IPS-15b (cell line): ENCODE results near the gene EPX.
"Not testable (repeated sequence)": the region's sequence is repeated elsewhere in the genome, so short reads cannot be mapped to it uniquely, and the experiment has no call there.

ENCODE experiments used
- H3K27me3 ChIP-seq: one replicate; pipeline ENCODE4 v1.6.1; 2013; ENCODE audit warnings: low read length; ENCODE audit not compliant: control insufficient read depth, insufficient read depth
- H3K36me3 ChIP-seq: one replicate; pipeline ENCODE4 v1.6.1; 2013; ENCODE audit warnings: low read length; ENCODE audit not compliant: control insufficient read depth, insufficient read depth
- H3K4me1 ChIP-seq: one replicate; pipeline ENCODE4 v1.6.1; 2013; ENCODE audit warnings: mild to moderate bottlenecking, low read length; ENCODE audit not compliant: control insufficient read depth, insufficient read depth
- H3K4me3 ChIP-seq: one replicate; pipeline ENCODE4 v1.5.1; 2013; ENCODE audit warnings: low read depth, low read length
- H3K9ac ChIP-seq: one replicate; pipeline ENCODE4 v1.6.1; 2013; ENCODE audit warnings: low read depth, mild to moderate bottlenecking, low read length
- H3K9me3 ChIP-seq: one replicate; pipeline ENCODE4 v1.6.1; 2013; ENCODE audit warnings: mild to moderate bottlenecking, low read length; ENCODE audit not compliant: control insufficient read depth, insufficient read depth

EPX gene, protein sequence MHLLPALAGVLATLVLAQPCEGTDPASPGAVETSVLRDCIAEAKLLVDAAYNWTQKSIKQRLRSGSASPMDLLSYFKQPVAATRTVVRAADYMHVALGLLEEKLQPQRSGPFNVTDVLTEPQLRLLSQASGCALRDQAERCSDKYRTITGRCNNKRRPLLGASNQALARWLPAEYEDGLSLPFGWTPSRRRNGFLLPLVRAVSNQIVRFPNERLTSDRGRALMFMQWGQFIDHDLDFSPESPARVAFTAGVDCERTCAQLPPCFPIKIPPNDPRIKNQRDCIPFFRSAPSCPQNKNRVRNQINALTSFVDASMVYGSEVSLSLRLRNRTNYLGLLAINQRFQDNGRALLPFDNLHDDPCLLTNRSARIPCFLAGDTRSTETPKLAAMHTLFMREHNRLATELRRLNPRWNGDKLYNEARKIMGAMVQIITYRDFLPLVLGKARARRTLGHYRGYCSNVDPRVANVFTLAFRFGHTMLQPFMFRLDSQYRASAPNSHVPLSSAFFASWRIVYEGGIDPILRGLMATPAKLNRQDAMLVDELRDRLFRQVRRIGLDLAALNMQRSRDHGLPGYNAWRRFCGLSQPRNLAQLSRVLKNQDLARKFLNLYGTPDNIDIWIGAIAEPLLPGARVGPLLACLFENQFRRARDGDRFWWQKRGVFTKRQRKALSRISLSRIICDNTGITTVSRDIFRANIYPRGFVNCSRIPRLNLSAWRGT

DNA sequence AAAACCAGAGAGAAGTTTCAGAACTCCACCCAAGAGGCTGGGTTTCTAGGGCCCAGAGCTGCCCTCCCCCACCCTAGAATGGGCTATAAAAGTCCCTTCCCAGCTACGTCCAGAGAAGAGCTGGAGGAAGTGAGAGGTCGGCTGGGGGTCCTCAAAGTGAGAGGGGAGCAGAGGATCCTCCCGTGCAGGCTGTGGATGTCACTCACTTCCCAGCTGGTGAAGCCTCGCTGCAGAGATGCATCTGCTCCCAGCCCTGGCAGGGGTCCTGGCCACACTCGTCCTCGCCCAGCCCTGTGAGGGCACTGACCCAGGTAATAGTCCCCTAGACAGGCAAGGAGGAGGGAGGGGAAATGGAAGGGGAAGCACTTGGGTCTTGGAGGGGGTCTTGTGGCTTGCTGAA, at the start of gene EPX:
TSS of gene EPX (plus strand) at position 115 of the 400 bp plus-strand sequence. CDS start at position 236, 121 bp downstream.
- H3K4me1 ChIP-seq = no peaks in the 10 kb centered on the region
- no peak within 1 kb of the TSS for H3K4me3 ChIP-seq
- peaks cover 5% of the 10 kb centered on the region for H3K27me3 ChIP-seq
- no peak within 1 kb of the TSS for H3K9ac ChIP-seq
- H3K9me3 ChIP-seq = no peaks in the 10 kb centered on the region
- H3K36me3 ChIP-seq = no peaks in the 10 kb centered on the region

DNA sequence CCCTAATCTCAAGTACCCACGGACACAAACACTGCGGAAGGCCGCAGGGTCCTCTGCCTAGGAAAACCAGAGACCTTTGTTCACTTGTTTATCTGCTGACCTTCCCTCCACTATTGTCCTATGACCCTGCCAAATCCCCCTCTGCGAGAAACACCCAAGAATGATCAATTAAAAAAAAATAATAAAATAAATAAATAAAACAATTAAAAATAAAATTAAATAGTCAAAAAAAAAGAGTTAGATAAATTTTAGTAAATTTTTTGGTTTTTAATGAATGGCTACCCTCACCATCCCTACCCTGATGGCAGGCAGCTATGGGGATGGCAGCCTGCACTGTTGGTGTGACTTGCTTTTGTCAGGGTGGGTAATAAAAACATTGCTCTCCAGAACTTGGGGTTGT, 49.2 kb upstream of the EPX start:
- not testable (repeated sequence) for H3K4me3 ChIP-seq, H3K9me3 ChIP-seq, H3K4me1 ChIP-seq, H3K27me3 ChIP-seq, H3K9ac ChIP-seq, H3K36me3 ChIP-seq

DNA sequence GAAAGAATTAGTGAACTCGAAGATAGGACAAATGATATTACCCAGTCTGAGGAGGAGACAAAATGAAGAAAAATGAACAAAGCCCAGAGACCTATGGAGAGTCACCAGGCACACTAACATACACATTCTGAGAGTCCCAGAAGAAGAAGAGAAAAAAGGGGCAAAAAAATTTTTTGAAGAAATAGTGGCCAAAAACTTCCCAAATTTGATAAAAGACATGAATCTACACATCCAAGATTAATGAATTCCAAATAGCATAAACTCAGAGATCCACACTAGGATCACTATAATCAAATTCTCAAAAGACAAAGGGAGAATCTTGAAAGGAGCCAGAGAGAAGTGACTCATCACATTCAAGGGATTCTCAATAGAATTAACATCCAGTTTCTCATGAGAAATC, 47.7 kb upstream of the EPX start:
- Histone ChIP-seq H3K9me3 (no peaks in the 10 kb centered on the region), H3K36me3 (no peaks in the 10 kb centered on the region), H3K9ac (no peak overlapping the region), H3K4me1 (no peaks in the 10 kb centered on the region), H3K4me3 (no peak overlapping the region), H3K27me3 (peaks cover 10% of the 10 kb centered on the region)

- H3K27me3 ChIP-seq = peaks cover 15% of the 10 kb centered on the region
- H3K36me3 ChIP-seq = no peaks in the 10 kb centered on the region
Measured at GRCh38 chr17:58147930-58148434, 44.5 kb upstream of the EPX start, which contains the start of gene OR4D1. Gene OR4D1 (plus strand): TSS chr17:58148384. CDS start chr17:58155154, 6,770 bp downstream.

GRCh38 chr17:58148609-58149008, 43.9 kb upstream of the EPX start:
- Histone ChIP-seq H3K27me3 (peaks cover 15% of the 10 kb centered on the region), H3K9me3 (no peaks in the 10 kb centered on the region), H3K9ac (no peak overlapping the region), H3K4me3 (no peak overlapping the region), H3K4me1 (no peaks in the 10 kb centered on the region), H3K36me3 (no peaks in the 10 kb centered on the region)

More at GRCh38 chr17:58147930-58148434, 44.5 kb upstream of the EPX start, which contains the start of gene OR4D1:
- Histone ChIP-seq H3K9ac (no peak within 1 kb of the TSS), H3K4me1 (no peaks in the 10 kb centered on the region), H3K9me3 (no peaks in the 10 kb centered on the region), H3K4me3 (no peak within 1 kb of the TSS)

DNA sequence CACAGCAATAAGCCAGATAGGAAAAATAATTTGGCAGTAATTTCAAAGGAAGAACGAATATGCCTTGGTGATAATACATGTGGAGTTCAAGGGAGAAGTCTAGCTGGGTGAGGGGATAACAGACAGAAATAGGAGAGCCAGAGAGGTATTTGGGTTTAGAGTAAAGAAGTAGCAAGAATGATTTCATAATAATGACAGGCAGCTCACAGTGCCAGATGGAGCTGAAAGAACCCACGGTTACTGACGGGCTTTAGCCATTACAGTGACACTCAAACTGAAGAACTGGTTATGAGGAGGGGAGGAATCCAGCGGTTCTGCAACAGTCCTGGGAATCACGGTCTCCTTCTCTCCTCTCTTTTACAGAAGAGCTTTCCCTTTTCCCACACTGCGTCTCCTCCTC, 42.1 kb upstream of the EPX start:
- Histone ChIP-seq H3K9me3 (no peaks in the 10 kb centered on the region), H3K27me3 (peaks cover 27% of the 10 kb centered on the region)

DNA sequence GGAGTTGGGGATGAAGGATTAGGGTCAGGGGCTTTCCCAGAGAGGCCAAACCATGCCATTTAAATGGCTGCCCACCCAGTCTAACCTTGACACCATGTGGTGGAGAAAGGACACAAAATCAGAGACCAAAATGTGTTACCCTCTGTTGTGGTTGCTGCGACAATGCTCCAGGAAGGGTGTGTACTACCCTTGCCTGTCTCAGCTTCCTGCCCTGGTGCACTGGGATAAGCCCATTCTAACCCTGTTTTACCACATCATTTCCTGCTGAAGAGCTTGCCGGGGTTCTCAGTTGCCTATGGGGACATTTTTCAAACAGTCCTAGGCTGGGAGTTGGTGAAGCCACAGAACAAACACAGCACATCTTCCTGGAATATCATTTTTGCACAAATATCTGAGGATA, 39.5 kb upstream of the EPX start:
- Histone ChIP-seq H3K4me3 (no peak overlapping the region), H3K4me1 (no peaks in the 10 kb centered on the region), H3K9me3 (no peaks in the 10 kb centered on the region), H3K27me3 (peaks cover 51% of the 10 kb centered on the region), H3K36me3 (no peaks in the 10 kb centered on the region), H3K9ac (no peak overlapping the region)

More for the DNA sequence above, 42.1 kb upstream of the EPX start:
- H3K9ac ChIP-seq = no peak overlapping the region
- no peak overlapping the region for H3K4me3 ChIP-seq
- no peaks in the 10 kb centered on the region for H3K4me1 ChIP-seq
- no peaks in the 10 kb centered on the region for H3K36me3 ChIP-seq

DNA sequence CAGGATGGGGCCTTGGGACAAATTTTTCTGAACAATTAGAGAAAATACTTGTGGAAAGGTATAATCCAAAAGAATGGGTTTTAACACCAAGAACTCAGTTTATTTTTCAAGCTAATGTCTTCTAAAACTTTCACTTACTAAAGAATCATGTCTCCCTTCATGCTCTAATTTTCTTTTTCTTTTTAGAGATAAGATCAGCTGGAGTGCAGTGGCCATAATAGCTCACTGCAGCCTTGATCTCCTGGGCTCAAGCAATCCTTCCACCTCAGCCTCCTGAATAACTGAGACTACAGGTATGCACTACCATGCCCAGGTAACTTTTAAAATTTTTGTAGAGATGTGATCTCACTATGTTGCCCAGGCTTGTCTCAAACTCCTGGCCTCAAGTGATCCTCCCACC, 38.9 kb upstream of the EPX start:
- Histone ChIP-seq H3K4me1 (no peaks in the 10 kb centered on the region), H3K4me3 (no peak overlapping the region), H3K27me3 (peaks cover 54% of the 10 kb centered on the region), H3K9ac (no peak overlapping the region), H3K36me3 (no peaks in the 10 kb centered on the region), H3K9me3 (no peaks in the 10 kb centered on the region)

DNA sequence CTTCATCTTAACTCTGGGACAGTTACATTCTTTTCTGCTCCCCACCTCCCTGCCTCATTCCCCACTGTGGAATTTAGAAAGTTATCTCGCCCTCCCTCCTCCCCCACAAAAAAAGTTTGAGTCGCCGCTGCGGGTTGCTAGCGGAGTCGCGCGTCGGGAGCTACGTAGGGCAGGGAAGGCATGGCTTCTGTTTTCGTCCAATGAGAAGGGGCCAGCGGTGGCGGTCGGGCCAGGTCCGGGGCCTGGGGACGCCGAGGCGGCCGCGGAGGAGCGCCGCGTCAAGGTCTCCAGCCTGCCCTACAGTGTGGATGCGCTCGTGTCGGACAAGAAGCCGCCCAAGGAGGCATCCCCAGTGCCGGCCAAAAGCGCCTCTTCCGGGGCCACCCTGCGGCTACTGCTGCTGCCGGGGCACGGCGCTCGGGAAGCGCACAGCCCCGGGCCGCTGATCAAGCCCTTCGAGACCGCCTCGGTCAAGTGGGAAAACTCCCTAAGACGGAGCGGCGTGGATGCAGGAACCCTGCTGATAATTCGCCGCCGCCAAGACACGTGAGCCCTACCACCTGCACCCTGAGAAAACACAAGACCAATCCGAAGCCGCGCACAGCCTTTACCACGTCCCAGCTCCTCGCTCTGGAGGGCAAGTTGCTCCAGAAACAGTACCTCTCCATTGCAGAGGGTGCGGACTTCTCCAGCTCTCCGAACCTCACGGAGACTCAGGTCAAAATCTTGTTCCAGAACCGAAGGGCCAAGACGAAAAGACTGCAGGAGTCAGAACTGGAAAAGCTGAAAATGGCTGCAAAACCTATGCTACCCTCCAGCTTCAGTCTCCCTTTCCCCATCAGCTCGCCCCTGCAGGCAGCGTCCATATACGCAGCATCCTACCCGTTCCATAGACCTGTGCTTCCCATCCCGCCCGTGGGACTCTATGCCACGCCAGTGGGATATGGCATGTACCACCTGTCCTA, 35.4 kb upstream of the EPX start:
- peak overlapping the region; percentile 80 for H3K4me3 ChIP-seq
- no peaks in the 10 kb centered on the region for H3K4me1 ChIP-seq
- no peaks in the 10 kb centered on the region for H3K9me3 ChIP-seq
- H3K9ac ChIP-seq = peak overlapping the region; percentile 70
- peaks cover 62% of the 10 kb centered on the region for H3K27me3 ChIP-seq
- H3K36me3 ChIP-seq = no peaks in the 10 kb centered on the region

DNA sequence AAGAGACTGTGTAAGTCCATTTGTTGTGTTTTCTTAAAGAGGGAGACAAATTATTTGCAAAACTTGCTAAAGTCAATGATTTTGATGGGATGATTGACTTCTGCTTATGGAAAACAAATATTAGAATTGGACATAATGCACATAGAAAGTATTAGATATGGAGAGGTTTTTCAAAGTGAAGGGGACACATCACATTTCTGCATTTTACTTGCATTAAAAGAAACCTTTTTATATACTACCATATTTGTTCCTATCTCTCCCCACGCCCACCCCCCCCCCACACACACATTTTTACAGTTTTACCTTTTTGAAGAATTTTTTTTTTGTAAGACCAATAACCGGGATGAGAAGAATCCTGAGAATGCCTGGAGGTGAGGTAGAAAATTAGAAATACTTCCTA, 34.3 kb upstream of the EPX start:
- no peaks in the 10 kb centered on the region for H3K4me1 ChIP-seq
- no peak overlapping the region for H3K9ac ChIP-seq
- H3K4me3 ChIP-seq = no peak overlapping the region
- H3K9me3 ChIP-seq = no peaks in the 10 kb centered on the region
- no peaks in the 10 kb centered on the region for H3K36me3 ChIP-seq
- peaks cover 62% of the 10 kb centered on the region for H3K27me3 ChIP-seq

DNA sequence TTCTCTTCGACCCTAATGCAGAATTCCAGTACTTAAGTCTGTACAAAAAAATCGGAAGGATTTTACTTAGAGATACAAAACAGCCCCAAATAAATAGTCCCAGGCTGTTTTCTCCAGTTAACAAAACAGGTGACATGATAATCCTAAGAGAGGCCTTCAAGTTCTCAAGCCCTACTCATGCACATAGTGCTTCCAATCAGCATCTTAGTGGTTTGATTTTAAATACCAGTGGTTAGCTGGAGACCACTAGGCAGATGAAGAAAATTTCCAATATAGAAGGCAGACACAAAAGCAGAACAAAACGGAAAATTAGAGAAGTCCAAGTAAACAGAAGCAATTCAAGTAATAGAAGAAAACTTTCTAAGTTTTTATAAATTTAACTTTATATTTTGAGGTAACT, 31.0 kb upstream of the EPX start:
- Histone ChIP-seq H3K36me3 (no peaks in the 10 kb centered on the region), H3K27me3 (peaks cover 43% of the 10 kb centered on the region), H3K4me1 (no peaks in the 10 kb centered on the region), H3K4me3 (no peak overlapping the region), H3K9me3 (no peaks in the 10 kb centered on the region), H3K9ac (no peak overlapping the region)
